Glomerular endothelial cell (primary cell): ENCODE results near the gene TMEM80. TPM values are rescaled to one million over a fixed set of nuclear protein-coding genes. Genes with fewer than 3 reads are reported as not detected.

ENCODE experiments used
- DNase-seq: peaks from one replicate; pipeline ENCODE4 v3.0.0-alpha.2; 2011; ENCODE audit warnings: low read depth, low spot score; ENCODE audit errors: extremely low read depth
- total RNA-seq: library from RNA; depleted of rRNA; stranded (reverse); fragments of >200 nt; gene quantifications from 2 replicates; pipeline ENCODE4 v1.2.3, GENCODE V29; 2015

Gene TMEM80
- total RNA-seq, 1 donor from 2014 or later, result 25.3 TPM

DNA sequence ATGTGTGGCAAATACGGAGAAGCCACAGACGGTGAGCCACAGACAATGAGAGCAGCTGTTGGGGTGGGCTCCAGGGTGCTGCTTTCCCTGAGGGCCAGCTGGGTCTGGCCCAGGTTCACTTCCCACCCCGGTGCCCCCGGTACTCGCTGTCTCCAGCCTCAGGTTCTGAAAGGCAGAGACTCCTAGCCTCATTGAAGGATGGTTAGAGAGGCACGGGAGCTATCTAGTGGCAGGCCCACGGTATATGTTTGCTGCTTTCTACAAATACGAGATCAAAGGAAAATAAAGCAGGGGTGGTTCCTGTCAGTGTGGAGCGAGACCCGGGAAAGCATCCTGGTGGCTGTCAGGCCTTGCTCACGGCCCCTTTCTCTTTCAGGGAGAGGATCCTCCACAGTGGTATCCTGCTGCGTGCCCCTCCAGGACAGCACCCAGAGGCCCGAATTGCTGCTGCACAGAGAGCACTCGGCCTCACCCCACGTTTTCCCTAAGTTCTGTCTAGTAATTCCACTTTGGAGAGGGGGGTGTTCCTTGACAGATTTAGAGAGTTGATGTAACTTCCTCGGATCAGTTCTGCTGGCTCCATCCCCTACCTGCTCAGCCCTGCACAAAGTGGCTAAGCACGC is 3.0 kb downstream of the TMEM80 start:
- DNase-seq, result no peak

DNA sequence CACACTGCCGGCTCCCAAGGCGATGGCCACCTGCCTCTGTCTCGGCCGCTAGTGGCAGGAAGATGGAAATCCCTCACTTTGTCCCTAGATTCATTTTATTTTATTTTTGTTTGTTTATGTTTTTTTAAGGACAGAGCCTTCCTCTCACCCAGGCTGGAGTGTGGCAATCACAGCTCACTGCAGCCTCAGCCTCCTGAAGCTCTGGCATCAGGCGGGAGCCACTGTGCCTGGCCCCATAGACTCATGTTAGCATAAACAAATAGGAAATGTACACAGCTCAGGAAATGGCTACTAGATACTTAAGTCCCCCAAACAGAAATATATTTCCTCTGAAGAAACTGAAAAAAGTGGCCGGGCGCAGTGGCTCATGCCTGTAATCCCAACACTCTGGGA is 3.5 kb downstream of the TMEM80 start:
- DNase-seq, result no peak

GRCh38 chr11:699753-700152 is 4.1 kb downstream of the TMEM80 start:
- no peak for DNase-seq

DNA sequence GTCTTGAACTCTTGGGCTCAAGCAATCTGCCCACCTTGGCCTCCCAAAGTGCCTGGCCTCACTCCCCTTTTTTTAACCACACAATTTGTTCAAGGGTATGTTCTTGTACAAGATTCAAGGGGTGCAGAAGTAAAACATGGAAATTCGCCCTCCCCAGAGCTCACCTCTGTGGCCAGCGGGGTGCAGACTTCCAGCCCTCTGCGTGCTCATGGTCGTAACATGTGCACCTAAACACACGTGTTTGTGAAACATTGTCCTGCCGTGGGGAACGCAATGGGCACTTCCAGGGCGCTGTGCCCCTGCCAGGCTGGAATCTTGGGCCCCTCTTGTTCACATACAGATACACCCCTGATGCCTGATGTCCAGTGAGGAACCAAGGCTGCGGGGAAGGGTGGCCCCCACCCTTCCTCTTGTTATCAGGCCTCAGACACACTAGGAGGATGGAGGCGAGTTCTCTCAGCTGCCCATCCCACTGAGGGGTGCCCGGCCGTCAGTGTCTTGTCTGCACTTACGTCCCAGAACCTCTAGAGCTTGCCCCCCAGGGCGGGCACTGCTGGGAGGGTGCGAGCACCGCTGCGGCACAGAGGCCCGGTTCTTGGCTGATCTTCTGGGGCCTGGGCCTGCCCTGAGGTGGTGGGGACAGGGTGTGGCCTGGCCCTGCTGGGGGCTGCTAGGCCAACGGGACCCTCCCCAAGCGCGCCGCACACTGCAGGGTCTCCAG is 6.3 kb downstream of the TMEM80 start:
- DNase-seq, result no peak

DNA sequence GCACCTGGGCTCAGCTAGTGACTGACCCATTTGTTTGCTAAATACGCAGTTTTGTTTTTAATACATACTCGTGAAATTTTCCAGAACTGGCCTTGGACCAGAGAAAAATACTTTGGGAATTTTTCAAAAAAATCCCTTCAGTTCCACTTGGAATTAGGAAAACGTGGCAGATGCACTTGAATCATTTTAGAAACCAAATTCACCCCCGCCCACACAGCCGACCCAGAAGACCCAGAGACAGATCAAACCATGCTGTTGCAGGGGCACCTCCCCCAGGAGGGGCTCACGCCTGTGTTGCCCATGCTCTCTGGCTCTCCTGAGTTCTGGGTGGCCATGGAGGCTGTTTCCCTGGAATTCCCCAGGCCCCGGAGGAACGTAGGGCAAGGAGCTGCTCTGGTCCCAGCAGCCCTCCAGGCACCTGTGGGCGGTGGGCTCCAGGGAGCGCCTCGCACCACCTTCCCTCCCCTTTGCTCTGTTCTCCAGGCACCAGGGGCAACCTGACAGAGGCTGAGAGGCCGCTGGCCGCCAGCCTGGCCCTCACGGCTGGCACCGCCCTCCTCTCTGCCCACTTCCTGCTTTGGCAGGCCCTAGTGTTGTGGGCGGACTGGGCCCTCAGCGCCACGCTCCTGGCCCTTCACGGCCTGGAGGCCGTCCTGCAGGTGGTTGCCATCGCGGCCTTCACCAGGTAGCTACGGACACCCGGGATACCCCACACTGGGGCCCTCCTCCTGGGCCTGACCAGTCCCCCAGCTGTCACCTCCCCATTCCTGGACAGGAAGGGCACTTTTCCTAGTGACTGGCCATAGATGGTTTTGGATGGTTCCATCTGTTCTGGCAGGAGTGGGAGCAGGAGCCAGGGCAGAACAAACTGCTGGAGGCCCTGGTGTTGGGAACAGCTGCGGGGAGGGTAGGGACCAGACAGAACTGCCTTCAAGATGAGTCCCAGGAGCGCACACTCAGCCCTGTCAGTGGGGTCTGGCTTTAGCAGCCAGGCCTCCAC is 7.1 kb downstream of the TMEM80 start:
- no peak for DNase-seq

- DNase-seq, result no peak
These were observed 7.9 kb downstream of the TMEM80 start for GRCh38 chr11:703506-703905.

- no peak for DNase-seq
These were observed 8.6 kb downstream of the TMEM80 start for GRCh38 chr11:704228-704674.

DNA sequence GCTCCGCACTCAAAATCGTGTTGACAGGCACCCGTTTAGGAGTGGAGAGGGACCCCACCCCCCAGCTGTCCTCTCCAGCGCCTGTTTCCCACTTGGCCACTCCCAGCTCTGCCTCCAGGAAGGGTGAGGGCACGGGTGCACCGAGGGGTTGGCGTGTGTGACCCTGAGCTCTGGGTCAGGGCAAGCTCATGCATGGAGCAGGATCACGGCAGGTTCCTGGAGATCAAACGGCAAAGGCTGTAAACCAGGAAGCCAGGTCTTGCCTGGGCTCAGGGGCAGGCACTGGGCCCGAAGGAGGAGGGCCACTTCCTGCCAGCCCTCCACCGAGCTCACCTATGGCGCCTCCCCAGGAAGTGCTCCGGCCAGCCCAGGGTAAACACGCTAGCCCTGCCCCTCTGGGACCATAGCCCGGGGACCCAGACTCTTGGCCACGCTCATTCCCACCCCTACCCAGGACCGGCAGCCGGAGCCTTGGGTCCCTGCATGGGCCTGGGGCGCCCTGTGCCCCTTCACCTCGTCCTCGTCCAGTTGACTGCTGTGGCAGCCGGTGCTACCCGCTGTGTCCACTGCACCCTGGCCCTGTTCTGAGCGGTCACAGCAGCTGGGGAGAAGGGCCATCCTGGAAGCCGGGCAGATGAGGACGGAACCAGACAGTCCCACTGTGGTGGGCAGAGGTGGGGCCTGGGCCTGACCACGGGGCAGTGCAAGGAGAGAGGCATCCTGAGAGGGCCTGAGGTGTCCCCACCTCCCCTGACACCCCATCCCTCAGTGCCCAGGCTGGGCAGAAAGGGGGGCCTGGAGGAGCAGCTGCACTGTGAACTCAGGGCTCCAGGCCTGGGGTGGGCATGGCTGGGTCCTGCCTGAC is 9.4 kb downstream of the TMEM80 start:
- no peak for DNase-seq

GRCh38 chr11:705646-706438 is 10.2 kb downstream of the TMEM80 start, which contains the start of gene EPS8L2:
TSS of gene EPS8L2 (plus strand) at chr11:706231. CDS start at chr11:709408, 3,177 bp downstream.
- DNase-seq, result no peak

DNA sequence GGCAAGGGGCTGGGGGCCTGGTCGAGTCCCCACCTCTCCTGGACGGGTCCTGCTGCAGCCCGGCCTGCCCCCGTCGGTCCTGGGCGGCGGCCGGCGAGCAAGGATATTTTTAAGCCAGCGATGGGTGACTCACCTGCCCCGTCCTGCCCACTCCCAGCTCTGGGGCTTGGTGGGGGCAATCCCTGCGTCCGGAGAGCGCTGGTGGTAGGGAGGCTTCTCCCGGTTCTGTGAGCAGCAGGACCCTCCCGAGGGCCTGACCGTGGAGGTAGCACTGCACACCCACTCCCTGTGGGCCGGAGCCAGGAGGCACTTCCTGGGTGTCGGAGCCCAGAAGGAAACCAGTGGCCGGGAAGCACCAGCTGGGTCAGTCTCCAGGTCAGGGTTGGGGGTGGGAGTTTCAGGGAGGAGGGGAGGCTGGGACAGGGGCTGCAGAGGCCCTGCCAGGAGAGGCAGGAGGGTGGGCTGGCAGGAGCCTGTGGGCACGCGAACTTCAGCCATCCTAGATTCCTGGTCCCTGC is 10.9 kb downstream of the TMEM80 start:
- DNase-seq, result no peak

DNA sequence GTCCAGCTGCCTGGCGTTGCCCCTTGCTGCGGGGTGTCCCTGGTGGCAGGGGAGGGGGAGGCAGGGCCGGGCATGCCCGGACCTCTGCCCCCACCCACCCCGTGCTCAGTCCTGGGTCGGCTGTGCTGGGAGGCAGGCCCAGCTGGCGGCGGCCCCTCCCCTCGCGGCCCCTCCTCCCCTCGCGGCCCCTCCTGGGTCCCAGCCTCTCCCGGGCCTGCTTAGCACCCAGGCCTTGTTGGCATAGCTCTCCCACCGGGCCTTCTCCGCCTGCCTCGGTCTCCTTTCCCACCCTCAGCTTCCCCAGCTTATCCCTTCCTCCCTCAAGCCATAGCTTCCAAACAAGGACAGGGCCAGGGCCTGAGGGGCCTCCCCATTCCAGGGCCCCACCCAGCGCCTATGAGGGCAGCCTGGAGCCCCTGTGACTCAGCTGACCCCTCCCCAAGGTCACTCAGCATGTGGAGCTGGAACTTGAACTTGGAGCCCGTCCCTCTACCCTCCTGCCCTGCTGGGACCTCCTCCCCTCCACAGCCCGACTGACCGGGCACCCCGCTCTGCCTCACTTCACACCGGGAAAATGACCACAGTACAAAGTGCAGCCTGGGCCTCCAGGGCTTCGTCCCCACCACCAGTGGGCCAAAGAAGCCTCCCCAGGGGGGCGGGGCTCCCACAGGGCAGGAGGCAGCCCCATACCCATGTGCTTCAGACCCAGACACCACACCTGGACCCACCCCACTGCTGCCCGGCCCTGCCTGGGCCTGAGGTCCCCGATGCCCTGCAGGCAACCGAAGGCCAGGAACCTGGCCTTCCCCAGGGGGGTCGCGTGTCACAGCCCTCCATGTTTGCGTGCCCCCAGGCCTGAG is 11.6 kb downstream of the TMEM80 start:
- no peak for DNase-seq

- no peak for DNase-seq
These were observed 12.3 kb downstream of the TMEM80 start for GRCh38 chr11:707817-708420.

DNA sequence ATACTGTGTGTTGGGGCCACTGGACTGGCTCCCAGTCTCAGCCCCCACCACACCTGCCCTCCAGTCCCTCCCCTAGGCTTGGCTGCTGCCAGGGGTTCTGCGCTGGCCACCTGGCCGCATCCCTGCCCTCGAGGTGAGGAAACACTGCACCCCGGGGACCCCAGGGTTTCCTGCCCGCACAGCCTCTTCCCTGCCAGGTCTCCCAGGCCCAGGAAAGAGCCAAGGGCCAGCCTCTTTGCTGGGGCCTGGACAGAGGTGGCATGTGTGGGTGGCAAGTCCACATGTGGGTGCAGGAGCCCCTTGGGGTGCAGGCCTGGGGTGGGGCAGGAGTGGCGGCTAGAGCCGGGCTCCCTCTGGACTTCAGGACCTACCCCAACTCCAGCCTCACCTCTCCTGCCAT is 12.9 kb downstream of the TMEM80 start:
- DNase-seq, result no peak

DNA sequence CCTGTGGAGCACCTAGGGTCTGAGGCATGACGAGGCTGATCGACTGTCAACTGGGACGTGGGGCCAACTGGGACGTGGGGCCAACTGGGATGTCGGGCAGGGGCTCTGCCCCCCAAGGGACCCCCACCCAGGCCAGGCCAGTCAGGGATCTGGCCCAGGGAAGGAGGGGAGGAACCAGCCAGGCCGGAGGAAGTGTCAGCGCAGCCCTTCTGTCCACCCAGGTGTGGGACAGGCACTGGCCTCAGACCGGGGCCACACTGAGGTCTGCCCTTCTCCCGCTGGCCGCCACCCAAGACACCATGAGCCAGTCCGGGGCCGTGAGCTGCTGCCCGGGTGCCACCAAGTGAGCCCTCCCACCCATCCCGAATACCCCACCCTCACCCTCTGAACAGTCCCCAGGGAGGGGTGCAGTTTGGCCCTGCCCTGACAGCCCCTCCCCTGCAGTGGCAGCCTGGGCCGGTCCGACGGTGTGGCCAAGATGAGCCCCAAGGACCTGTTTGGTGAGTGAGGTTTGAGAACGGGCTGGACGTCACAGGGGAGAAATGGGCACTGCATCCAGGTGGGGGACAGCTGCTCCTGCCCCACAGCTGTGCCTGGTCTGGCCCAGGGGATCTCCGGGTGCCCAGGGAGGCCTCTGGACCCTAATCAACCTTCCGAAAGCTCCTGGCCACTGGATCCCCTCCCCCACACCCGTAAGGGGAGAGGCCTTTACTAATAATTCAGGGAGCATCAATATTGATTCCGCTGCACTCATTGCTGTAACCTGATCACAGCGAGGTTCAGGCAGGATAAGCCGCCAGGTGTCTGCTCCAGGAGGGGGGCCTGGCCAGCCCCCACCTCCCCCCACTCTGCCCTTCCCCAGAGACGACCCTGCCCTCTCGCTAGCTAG is 13.7 kb downstream of the TMEM80 start:
- no peak for DNase-seq

- no peak for DNase-seq
These were observed 18.8 kb downstream of the TMEM80 start for GRCh38 chr11:714436-714835.

DNA sequence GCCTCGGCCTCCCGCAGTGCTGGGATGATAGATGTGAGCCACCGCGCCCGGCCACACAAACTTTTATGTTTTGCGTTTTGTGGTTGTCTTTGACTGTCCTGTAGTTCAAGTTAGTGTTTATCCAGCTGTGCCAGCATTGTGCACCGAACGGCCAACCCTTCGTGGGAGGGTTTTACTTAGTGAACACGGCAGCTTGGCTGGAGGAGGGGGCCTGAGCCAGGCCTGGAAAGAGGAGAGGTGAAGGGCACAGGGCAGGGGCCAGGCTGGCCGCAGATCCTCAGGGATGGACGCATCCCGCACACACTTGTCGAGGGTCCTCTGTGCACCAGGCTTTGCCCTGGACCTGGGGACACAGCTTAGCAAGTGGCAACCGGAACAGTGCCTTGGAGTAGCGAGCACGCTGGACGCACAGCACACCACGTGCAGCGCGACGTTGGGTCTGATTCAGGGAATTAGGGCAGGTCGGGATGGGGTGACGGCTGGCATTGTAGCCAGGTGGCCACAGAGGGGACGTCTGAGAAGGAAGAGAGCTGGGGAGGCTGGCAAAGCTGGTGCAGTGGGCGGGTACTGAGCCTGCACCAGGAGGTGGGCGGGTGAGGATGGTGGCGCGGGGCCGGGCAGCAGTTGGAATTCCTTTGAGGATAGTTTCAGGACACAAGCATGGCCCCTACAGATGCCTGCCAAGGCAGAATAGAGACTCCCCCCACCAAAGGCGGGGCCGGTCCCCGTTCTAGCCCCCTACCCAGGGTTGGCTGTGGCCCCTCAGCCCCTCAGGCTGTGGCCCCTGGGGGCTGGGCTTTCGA is 23.8 kb downstream of the TMEM80 start:
- DNase-seq, result no peak
